Measurements from ENCODE around the gene PFKL. TPM values are rescaled to one million over a fixed set of nuclear protein-coding genes. Genes with fewer than 3 reads are reported as not detected.

Gene PFKL
- total RNA-seq, 3 donors from 2014 or later (not counting 1 experiment from before 2014, with no cell fraction given): 89.7 to 91.3 (median 89.9) TPM

DNA sequence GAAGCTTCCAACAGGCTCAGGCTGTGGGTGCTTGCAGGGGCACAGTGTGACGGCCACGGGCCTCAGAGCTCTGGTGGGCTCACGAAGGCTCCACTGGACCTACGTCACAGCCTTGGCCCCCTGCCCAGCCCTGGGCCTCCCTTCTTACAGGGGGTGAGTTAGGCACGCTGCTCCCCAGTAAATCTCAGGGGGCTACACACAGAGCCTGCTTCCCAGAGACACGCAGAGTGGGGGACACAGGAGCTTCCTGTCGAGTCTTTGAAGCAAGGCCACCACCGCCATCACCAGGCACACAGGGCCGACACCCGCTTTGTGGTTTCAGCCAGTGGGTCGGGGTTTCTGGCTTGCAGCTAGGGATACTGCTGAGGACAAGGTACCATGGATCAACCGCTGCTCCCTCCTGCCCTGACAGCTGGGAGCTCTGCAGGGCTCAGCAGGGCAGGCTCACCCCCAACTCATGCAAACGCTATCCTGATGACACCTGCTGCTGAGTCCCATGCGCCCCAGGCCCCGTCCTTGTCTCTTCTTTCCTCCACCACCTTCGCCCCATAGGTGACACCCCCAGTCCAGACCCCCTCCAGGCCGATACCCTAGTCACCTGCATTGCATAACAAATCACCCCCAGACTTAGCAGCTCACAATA lies 44.8 kb downstream of the PFKL start:
- intact Hi-C loops (cut with micrococcal nuclease): no loop called here
- Mint-ChIP-seq H3K27ac (no peak overlapping the region), H3K36me3 (no peaks in the 10 kb centered on the region), H3K4me3 (no peak overlapping the region), H3K9me3 (no peaks in the 10 kb centered on the region), H3K27me3 (ENCODE audit: low read depth in 2 of 2) (peaks cover 0 to 9% of the 10 kb centered on the region in 2 donors), H3K4me1 (peaks cover 11 to 14% of the 10 kb centered on the region in 2 donors)
- Histone ChIP-seq H3K4me3 (ENCODE audit: low read length) (no peak overlapping the region), H3K9me3 (ENCODE audit: control insufficient read depth, insufficient read depth, low read length) (no peaks in the 10 kb centered on the region), H3K4me1 (ENCODE audit: control insufficient read depth, insufficient read depth, low read length) (peaks cover 18% of the 10 kb centered on the region), H3K27ac (ENCODE audit: low read length) (no peak overlapping the region), H3K36me3 (ENCODE audit: control insufficient read depth, insufficient read depth, low read length) (no peaks in the 10 kb centered on the region), H3K27me3 (ENCODE audit: control insufficient read depth, insufficient read depth, low read length) (peaks cover 8% of the 10 kb centered on the region)
- ATAC-seq (no peak), DNase-seq (no peak)
- WGBS (ENCODE audit: insufficient coverage): 71% methylated on average over 17 of the region's 17 CpGs
- TF ChIP-seq, protein P1, sequence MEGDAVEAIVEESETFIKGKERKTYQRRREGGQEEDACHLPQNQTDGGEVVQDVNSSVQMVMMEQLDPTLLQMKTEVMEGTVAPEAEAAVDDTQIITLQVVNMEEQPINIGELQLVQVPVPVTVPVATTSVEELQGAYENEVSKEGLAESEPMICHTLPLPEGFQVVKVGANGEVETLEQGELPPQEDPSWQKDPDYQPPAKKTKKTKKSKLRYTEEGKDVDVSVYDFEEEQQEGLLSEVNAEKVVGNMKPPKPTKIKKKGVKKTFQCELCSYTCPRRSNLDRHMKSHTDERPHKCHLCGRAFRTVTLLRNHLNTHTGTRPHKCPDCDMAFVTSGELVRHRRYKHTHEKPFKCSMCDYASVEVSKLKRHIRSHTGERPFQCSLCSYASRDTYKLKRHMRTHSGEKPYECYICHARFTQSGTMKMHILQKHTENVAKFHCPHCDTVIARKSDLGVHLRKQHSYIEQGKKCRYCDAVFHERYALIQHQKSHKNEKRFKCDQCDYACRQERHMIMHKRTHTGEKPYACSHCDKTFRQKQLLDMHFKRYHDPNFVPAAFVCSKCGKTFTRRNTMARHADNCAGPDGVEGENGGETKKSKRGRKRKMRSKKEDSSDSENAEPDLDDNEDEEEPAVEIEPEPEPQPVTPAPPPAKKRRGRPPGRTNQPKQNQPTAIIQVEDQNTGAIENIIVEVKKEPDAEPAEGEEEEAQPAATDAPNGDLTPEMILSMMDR (IDR thresholded peaks at IDR 0.05): no peak

DNA sequence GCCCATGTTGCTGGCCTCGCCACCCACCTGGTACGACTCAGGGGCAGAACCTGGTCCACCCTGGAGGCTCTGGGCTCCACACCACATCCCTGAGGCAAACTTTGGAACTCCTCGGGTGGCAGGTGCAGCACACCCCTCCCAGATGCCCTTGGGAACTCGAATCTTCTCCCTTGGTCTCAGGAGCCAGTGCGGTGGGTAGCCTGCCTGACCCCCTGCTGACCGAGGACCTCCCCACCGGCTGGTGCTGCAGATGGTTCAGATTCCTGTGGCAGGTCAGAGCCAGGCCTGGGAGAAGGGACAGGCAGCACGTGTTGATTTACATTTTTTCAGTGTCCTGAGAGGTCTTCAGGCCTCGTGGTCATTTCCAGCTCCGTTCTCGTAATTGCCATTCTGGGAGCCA lies 45.6 kb downstream of the PFKL start:
- Mint-ChIP-seq H3K4me1 (peaks cover 2 to 7% of the 10 kb centered on the region in 2 donors), H3K4me3 (no peak overlapping the region), H3K27me3 (ENCODE audit: low read depth in 2 of 2) (peaks cover 0 to 11% of the 10 kb centered on the region in 2 donors), H3K9me3 (no peaks in the 10 kb centered on the region), H3K27ac (no peak overlapping the region), H3K36me3 (no peaks in the 10 kb centered on the region)
- WGBS (ENCODE audit: insufficient coverage): 80% methylated on average over 11 of the region's 11 CpGs
- Histone ChIP-seq H3K36me3 (ENCODE audit: control insufficient read depth, insufficient read depth, low read length) (no peaks in the 10 kb centered on the region), H3K4me1 (ENCODE audit: control insufficient read depth, insufficient read depth, low read length) (peaks cover 12% of the 10 kb centered on the region), H3K27ac (ENCODE audit: low read length) (no peak overlapping the region), H3K27me3 (ENCODE audit: control insufficient read depth, insufficient read depth, low read length) (peaks cover 10% of the 10 kb centered on the region), H3K9me3 (ENCODE audit: control insufficient read depth, insufficient read depth, low read length) (no peaks in the 10 kb centered on the region), H3K4me3 (ENCODE audit: low read length) (no peak overlapping the region)
- DNase-seq (no peak), ATAC-seq (no peak)
- TF ChIP-seq, protein P1 (IDR thresholded peaks at IDR 0.05): no peak
- intact Hi-C loops (cut with micrococcal nuclease): no loop called here

DNA sequence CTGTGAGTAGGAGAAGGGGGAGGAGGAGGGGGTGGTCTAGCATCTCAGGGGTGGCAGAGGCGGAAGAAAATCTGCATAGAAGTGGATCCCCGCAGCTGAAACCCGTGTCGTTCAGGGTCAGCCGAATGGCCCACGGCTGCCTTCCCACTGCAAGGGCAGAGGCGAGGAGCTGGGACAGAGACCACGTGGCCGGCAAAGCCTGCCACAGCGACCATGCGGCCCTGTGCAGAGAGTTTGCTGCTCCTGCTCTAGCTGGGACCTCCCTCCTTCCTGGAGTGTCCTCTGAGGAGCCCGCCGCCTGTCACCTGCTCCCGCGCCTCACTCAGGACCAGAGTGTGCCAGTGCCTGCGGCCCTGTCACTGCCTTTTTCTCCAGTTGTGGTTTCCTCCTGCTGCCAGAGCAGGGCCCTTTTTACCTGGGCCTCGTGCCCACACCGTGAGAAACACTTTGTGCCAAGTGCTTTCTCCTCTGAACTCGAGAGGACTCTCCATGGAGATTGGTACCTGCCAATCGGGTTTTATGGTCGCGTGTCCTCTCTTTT lies 48.1 kb downstream of the PFKL start:
- TF ChIP-seq, protein P1 (IDR thresholded peaks at IDR 0.05): no peak
- H3K4me1 Mint-ChIP-seq: peaks cover 11 to 21% of the 10 kb centered on the region in 2 donors
- Histone ChIP-seq H3K36me3 (ENCODE audit: control insufficient read depth, insufficient read depth, low read length) (no peaks in the 10 kb centered on the region), H3K4me1 (ENCODE audit: control insufficient read depth, insufficient read depth, low read length) (peaks cover 35% of the 10 kb centered on the region), H3K4me3 (ENCODE audit: low read length) (no peak overlapping the region), H3K27ac (ENCODE audit: low read length) (no peak overlapping the region), H3K9me3 (ENCODE audit: control insufficient read depth, insufficient read depth, low read length) (no peaks in the 10 kb centered on the region), H3K27me3 (ENCODE audit: control insufficient read depth, insufficient read depth, low read length) (peaks cover 16% of the 10 kb centered on the region)
- no peaks in the 10 kb centered on the region for H3K9me3 Mint-ChIP-seq
- DNase-seq: no peak
- intact Hi-C loops (cut with micrococcal nuclease): no loop called here
- H3K27me3 Mint-ChIP-seq (ENCODE audit: low read depth in 2 of 2): peaks cover 0 to 15% of the 10 kb centered on the region in 2 donors
- H3K4me3 Mint-ChIP-seq: no peak overlapping the region
- no peaks in the 10 kb centered on the region for H3K36me3 Mint-ChIP-seq
- 51% methylated on average over 22 of the region's 22 CpGs for WGBS (ENCODE audit: insufficient coverage)
- ATAC-seq: no peak
- no peak overlapping the region for H3K27ac Mint-ChIP-seq
